ENCODE measurements around the gene GRB10.

- TF ChIP-seq CTCF (IDR thresholded peaks at IDR 0.05) (no peak), POLR2AphosphoS5 (IDR thresholded peaks at IDR 0.05; ENCODE audit: low read depth, low read length) (no peak), REST (IDR thresholded peaks at IDR 0.05; ENCODE audit: insufficient read depth in 1 of 2, low read depth in 2 of 2, low read length in 1 of 2) (no peak), TCF7L2 (IDR thresholded peaks at IDR 0.05; ENCODE audit: low read depth, low read length) (no peak)
Measured at GRCh38 chr7:50627824-50628361, 154.8 kb downstream of the GRB10 start.
